ENCODE results near the gene TPO.
"Not testable (repeated sequence)": the region's sequence is repeated elsewhere in the genome, so short reads cannot be mapped to it uniquely, and the experiment has no call there.

The TPO gene

DNA sequence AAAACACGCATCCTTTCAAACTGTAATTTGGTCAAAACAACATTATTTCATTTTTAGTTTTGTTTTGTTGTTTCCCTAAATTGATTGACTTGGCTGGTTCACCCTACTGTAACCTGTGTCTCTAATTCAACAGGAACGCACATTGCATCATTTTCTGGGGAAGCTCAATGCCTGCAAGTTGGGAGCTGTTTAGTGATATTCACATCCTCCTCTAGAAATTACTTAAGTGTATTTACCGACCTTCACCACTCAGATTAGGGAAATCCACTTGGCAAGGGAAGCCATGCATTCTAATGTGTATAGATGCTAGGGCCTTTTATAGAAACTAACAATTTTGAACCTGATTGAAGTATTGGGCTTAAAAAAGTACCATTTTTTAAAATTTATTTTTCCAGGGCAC lies 7.3 kb upstream of the TPO start:
- DNase-seq (ENCODE audit: low spot score): no peak

DNA sequence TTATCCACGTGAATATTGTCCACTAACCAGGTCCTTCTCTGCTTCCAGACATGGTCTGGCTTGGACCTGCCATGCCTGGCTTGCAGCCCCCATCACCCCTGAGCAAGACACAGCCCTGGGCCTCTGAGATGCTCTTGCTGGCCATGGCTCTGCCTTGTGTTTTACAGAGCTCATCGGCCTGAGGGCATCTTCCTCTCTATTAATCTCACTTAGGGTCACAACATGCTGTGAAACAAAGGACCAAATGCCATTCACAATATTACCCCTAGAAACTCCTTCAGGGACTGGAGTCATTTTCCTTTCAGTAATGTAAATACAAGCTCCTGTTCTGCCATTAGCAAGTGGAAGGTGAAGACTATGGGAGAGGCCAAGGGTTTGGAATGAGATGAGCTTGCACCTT lies 6.8 kb upstream of the TPO start:
- no peak for DNase-seq (ENCODE audit: low spot score)

DNA sequence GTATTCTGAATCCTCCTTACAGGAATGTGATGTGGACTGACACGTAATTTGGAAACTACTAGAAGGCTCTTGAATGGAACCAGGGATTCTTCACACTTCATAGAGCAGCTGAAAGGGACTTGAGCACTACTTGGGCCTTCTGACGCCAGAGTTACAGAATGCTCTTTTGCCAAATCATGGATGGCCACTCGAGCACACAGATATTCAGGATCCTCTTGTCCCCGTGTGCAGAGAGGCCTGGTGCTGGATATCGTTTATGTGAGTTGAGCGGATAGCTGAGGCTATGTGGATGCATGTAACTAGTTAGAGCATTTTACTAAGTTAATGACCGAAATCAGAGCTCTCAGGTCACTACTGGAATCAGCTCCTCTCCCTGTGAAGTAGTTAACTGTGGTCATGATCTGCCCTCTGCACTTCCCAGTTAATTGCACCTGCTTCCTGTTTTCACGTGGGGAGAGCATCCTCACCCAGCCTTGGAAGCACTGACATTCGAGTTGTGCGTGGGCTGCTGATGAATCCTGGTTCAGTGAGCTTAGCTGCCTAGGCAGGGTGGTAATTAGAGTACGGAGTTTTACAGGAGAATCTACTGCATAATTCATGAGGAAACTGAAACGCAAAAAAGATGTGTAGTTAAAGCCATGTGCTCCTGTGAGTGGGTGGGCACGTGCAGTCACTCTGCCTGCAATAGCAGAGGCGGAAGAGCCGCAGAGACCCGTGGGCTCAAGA lies 5.2 kb upstream of the TPO start:
- DNase-seq (ENCODE audit: low spot score): no peak

DNA sequence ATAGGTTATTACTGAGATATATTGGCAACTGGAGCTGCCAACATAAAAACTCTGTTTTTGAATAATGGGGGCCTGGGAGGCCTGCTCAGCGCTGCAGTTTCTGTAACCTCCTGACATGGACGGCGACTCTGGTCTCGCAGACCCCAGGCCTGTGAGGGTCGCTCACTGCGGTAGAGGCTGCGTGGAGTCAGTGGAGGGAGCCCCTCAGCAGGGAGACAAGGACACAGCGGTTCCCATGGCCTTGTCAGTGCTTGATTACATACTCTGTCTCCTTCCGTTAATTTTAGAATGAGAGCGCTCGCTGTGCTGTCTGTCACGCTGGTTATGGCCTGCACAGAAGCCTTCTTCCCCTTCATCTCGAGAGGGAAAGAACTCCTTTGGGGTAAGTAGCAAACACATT lies 858 bp downstream of the TPO start:
- DNase-seq (ENCODE audit: low spot score): no peak

DNA sequence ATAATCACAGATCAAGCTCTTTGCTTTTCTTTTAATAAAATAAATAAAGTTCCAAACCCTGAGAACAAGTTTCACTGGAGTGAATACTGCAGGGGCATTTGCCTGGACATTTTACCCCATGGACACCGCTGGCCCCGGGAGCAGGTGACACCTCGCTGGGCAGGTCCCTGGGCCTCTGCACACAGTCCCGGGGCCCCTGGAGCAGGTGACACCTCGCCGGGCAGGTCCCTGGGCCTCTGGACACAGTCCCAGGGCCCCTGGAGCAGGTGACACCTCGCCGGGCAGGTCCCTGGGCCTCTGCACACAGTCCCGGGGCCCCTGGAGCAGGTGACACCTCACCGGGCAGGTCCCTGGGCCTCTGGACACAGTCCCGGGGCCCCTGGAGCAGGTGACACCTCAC lies 1.6 kb downstream of the TPO start:
- DNase-seq (ENCODE audit: low spot score): not testable (repeated sequence)

DNA sequence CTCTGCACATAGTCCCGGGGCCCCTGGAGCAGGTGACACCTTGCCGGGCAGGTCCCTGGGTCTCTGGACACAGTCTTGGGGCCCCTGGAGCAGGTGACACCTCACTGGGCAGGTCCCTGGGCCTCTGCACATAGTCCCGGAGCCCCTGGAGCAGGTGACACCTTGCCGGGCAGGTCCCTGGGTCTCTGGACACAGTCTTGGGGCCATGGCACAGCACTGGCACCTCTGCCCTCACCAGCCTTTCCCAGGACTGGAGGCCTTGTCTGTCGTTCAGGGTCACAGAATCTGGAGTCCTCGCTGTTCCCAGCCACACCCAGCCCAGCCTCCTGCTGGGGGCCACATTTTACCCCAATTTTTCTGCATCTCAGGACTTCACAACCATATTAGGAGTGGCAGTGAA lies 2.2 kb downstream of the TPO start:
- DNase-seq (ENCODE audit: low spot score): no peak

DNA sequence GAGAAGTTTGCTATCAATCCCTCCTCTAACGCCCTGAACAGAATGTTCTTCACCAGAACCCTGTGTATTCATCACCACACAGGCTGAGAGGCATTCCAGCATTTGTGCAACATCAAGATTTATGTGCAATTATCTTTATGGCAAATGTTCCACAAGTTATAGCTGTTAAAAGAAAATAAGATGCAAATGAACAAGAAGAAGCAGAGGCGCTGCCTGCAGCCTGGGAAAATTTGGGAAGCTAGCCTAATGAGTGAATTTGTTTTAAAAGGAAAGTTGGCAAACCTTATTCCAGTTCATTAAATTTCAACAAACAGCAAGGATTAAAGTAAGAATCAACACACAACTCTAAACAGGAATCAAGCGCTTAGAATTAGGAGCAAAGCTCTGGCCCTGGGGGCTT lies 5.3 kb downstream of the TPO start:
- DNase-seq (ENCODE audit: low spot score): no peak

DNA sequence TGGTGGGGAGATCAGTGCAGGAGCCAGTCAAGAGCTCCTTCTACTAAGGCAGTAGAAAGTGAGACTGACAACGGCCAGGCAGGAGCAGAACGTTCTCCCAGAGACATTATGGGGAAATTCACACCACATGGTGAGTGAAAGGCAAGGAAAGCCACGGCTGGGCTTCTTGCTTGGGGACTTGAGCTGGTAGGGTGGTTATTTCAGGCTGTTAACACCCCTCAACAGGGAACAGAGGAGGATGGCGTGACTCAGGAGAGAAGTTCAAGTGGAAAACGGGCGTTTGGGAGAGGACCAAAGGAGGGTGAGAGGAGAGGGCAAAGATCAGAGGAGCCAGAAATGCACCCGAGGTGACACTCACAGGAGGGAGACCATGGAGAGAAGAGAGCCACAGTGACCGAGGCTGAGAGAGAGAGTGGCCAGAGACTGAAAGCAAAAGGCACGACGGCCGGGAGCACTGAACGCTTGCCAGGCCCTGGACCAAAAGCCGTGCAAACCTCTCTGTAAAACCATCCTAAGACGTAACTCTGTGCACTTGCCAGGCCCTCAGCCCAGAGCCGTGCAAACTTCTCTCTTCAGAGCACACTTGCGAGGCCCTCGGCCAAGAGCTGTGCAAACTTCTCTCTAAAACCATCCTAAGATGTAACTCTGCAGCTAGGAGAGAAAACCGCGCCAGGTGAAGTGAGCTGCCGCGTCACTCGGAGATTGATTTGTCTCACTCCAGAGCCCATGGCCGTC lies 7.7 kb downstream of the TPO start:
- no peak for DNase-seq (ENCODE audit: low spot score)

DNA sequence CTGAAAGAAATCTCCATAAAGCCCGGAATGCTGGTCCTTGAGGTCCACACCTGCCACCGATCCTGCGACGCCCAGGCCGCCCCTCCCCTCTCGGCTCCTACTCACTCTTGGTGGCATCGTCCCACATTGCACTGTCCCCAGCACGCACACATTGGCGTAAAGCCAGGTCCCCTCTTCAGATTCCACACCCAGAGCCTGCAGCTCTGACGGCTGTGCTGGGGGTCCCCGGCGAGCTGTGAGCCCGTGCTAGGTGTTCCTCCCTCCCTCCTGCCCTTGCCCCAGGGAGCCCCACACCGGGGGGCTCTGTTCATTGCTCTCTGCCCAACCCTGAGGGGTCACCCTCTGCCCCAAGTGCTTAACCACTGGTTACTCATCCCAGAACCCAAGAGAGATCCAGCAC lies 8.5 kb downstream of the TPO start:
- DNase-seq (ENCODE audit: low spot score): no peak

DNA sequence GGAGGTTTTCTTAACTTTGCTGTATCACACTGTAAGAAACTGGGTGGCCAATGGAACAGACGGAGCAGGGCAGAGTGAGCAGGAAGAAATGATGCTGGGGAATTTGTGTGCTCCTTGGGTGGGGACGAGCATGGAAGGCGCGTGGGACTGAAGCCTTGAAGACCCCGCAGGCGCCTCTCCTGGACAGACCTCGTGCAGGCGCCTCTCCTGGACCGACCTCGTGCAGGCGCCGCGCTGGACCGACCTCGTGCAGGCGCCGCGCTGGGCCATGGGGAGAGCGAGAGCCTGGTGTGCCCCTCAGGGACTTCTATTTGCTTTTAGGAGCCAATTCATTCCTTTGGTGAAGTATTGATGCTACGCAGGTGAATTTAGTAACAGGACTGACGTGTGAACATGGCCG lies 8.9 kb downstream of the TPO start:
- DNase-seq (ENCODE audit: low spot score): no peak

DNA sequence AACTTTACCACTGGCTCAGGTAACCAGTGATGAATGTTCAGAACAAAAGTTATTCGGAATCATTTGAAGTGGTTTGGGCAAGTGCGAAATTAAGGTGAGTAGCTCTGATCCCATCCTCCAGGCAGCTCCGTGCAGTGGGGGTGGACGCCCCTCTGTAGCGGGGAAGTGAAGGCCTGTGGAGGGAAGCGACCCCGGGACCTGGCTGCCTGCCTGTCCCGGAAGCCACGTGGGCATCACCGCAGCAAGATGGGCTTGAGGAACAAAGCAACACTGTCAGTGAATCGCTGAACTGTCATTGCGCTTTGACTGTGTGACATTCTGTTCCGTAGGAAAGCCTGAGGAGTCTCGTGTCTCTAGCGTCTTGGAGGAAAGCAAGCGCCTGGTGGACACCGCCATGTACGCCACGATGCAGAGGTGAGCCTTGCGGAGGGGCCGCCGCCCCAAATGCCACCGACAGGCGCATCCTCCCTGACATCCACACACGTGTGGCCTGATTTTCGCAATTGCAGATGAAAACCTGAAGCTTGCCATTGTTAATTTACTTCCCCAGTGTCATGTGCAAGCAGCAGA lies 9.5 kb downstream of the TPO start:
- DNase-seq (ENCODE audit: low spot score): no peak

DNA sequence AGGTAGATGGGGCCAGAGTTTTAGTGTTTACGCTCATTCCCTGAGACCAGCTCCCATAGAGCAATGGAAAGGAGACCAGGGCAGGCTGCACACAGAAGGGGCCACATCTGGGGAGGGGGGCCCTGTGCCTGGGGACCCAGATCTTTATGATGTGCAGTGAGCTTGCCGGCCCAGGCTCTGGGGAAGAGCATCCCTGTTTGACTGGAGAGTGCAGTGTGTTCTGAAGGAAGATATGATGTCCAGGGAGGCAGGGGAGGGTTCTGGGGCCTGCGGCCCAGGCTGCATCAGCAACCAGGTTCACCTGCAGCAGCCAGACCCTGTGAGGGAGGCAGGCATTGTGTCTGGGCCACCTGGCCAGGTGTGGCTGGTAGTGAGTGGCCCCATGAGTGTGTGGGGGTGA lies 13.8 kb downstream of the TPO start:
- no peak for DNase-seq (ENCODE audit: low spot score)

DNA sequence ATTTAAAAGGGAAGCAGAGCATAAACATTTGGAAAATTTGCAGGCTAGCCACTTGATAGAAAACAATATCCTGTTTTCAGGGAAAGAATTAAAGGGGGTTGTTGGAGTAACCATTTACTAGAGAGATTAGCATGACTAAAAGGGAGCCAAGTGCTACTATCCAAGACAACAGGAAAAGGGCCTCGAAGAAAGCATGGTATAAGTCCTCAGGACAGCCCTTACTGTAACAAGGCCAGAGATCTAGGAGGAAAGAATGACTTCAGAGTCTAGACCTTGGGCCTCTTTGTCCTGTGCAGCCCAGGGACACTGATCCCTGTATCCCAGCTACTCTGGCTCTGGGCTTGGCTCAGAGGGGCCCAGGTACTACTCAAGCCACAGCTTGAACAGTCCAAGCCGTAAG lies 16.6 kb downstream of the TPO start:
- no peak for DNase-seq (ENCODE audit: low spot score)

DNA sequence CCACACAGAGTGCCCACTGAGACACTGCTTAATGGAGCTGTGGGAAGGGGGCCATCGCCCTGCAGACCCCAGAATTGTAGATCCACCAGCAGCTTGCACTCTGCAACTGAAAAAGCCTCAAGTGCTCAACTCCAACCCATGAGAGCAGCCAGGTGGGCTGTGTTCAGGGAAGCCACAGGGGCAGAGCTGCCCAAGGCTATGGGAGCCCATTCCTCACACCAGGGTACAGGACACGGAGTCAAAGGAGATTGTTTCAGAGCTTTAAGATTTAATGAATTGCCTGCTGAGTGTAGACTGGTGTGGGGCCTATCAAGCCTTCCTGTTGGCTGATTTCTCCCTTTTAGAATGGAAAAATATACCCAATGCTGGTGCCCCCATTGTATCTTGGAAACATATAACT lies 17.2 kb downstream of the TPO start:
- no peak for DNase-seq (ENCODE audit: low spot score)

DNA sequence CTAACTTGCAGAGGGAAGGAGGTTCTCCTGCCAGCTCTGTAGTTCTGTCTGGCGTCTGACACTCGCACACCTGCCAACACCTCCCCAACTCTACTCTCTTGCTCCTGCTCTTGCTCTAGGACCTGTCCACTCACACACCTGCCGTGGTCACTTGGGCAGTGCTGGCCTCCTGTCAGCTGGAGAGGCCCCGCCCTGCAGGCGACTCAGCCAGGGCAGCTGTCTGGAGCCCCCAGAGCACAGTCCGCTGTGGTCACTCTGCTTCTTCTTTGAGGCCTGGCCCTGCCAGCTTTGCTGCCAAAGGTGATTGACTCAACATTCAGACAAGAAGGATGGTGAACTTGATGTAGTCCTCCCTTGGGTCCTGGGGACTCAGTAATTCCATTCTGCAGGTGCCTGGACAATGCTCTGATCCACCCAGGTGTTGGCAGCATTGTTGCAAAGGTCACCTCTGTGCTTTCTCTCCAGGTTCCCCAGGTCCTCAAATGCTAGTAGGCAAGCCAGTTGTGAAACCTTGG lies 18.7 kb downstream of the TPO start:
- DNase-seq (ENCODE audit: low spot score): no peak

DNA sequence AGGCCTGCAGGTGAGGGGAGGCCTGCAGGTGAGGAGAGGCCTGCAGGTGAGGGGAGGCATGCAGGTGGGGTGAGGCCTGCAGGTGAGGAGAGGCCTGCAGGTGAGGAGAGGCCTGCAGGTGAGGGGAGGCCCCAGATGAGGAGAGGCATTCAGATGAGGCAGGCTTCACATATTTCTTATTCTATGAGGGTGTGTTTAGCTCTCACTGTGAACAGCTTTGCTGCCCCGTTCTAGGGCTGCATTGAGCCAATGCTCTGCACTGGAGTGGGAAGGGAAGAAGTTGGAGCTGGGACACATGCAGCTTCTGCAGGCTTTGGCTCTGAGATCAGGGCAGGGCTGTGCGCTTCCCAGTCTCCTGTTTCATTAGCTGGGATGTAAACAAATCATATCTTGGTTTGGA lies 19.5 kb downstream of the TPO start:
- no peak for DNase-seq (ENCODE audit: low spot score)

DNA sequence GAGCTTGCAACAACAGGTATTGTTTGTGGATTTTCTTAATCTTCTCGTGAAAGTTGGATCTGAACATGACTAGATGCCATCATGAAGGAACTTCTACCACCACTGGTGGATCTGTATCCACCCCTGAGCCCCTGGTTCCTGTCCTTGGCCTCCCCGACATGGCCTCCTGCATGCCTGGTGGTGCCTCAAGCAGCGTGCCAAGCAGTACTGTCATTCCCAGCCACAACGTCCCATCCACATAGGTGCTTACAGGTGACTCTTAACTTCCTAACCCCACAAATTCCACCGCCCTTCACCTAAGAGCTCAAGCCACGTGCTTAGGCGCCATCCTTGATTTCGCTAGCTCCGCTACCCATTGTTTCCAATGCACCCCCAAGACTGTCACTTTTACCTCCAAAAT lies 23.1 kb downstream of the TPO start:
- DNase-seq (ENCODE audit: low spot score): no peak

DNA sequence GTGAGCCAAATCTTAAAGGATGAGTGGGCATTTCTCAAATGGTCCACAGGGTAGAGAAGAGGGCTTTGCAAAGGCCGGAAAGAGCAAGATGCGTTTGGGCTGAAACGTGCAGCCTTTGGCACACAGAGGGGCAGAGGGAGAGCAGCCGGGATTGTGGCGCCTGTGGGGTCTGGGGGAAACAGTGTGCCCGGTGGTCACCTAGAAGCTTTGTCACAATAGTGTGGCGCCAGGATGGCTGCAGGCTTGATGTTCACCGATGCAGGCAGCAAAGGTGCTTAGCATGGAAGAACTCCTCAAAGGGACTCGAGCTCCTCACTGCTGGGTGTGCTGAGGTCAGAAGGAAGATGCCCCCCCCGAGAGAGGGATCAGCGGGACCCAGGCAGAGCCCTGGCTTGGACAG lies 23.8 kb downstream of the TPO start:
- no peak for DNase-seq (ENCODE audit: low spot score)

DNA sequence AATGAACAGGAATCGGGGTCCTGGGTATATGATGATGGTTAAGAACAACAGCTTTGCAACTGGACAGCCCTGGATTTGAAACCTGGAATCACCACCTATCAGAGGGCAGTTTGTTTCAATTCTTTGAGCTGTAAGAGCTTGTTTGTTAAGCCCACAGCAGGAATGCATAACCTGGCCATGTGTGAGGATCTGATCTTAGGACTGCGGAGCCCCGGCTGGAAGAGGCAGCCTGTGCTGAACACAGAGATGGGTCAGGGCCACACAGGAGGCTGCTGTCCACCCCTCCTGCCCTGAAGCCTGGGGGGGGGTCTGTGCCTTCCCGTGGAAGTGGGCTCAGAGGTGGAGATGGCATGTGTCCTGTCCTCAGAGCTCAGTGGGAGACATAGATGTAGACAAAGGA lies 24.3 kb downstream of the TPO start:
- DNase-seq (ENCODE audit: low spot score): no peak

DNA sequence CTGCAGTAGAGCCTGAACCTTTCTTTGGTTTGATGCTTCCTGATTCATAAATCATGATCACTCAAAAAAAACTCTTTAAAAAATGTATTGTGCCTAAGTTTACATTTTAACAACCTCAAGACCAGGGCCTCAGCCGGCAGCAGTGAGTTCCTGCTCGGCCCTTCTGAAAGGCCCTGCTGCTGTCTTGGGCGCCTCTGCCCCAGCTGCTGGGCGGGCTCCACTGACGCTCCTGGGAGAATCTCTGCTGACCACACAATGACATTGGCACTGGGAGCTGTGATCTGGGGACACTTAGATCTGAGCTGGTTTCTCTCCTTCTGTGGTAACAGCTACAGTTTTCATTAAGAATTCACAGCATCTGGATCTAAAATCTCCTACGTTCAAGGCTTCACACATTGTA lies 25.7 kb downstream of the TPO start:
- DNase-seq (ENCODE audit: low spot score): no peak

DNA sequence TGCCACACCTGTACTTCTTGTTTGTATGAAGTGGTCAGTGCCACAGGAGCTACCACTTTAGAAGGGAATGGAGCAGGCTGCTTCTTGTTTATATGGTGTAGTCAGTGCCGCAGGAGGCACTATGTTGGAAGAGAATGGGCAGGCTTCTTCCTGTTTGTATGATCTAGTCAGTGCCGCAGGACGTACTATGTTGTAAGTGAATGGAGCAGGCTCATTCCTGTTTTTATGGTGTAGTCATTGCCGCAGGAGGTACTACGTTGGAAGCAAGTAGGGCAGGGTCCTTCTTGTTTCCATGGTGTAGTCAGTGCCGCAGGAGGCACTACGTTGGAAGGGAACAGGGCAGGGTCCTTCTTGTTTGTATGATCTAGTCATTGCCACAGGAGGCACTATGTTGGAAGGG lies 27.3 kb downstream of the TPO start:
- DNase-seq (ENCODE audit: low spot score): no peak

DNA sequence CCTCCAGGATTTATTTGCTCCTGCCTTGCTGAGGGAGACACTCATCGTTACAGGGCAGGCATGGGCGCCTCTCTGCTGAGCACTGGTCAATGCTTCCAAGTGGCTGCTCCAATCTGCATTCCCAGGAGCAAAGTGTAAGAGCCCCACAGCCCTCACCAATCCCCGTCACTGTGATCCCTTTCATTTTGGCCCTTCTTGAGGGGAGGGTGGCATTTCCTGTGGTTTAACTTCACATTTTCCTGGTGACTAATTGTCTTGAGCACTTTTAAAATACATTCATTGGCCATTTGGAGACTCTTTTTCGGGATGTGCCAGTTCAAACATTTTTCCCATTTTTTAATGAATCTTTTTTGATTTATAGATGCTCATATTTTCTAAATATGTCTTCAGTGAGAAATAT lies 33.0 kb downstream of the TPO start:
- DNase-seq (ENCODE audit: low spot score): no peak

DNA sequence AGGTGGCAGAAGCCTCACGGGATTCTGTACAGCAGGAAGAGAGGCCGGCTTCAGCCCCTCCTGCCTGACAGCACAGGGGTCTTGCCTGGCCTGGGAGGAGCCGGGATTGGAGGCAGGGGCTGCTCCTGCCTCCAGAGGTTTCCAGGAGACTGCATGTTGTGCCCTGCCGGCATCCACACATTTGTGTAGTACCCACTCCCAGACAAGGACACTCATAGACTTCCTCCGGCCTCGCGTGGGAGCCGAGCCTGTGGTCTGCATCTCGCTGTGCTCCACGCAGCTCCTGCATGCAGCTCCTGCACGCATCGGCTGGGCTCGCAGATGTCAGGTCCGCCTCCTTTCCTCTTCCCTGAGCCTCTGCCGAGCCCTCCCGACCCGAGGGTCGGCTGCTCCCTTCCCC lies 34.7 kb downstream of the TPO start:
- no peak for DNase-seq (ENCODE audit: low spot score)

DNA sequence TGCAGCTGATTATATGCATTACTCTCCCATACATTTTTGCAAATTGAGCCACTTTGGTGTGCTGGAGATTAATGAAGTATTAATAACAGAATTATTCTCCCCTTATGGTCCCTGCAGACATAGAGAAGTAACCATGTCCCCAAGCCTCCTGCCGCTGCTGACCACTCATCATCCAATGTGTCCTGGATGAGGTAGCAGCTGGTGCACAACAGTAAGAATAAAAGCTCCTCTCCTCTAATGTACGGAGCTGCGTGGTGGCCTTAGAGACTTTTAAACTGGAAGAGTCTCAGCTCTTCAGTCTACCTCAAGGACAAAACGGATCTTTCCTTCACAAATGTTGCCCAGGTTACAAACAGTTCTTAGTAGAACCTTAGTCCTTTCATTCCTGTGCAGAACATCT lies 37.7 kb downstream of the TPO start:
- no peak for DNase-seq (ENCODE audit: low spot score)

Data from CD4-positive, alpha-beta T cell treated with Interleukin-6 at 100 ng/mL for 8 hours (primary cell).